Choroid plexus epithelial cell (primary cell): ENCODE measurements around the gene MRPL42.

Source experiments
- DNase-seq: peaks from one replicate; pipeline ENCODE4 v3.0.0-alpha.2; 2010; ENCODE audit warnings: low read depth
- H3K4me3 ChIP-seq: 2 replicates; pipeline ENCODE4 v1.5.1; 2011; ENCODE audit warnings: low read depth, mild to moderate bottlenecking, control low read depth, low read length, moderate library complexity
- TF ChIP-seq, protein P1 (sequence below): conservative IDR thresholded peaks from 2 replicates; pipeline ENCODE4 v1.5.1; 2011; ENCODE audit warnings: low read depth, mild to moderate bottlenecking, control low read depth, inconsistent platforms, low read length, moderate library complexity

Gene MRPL42

DNA sequence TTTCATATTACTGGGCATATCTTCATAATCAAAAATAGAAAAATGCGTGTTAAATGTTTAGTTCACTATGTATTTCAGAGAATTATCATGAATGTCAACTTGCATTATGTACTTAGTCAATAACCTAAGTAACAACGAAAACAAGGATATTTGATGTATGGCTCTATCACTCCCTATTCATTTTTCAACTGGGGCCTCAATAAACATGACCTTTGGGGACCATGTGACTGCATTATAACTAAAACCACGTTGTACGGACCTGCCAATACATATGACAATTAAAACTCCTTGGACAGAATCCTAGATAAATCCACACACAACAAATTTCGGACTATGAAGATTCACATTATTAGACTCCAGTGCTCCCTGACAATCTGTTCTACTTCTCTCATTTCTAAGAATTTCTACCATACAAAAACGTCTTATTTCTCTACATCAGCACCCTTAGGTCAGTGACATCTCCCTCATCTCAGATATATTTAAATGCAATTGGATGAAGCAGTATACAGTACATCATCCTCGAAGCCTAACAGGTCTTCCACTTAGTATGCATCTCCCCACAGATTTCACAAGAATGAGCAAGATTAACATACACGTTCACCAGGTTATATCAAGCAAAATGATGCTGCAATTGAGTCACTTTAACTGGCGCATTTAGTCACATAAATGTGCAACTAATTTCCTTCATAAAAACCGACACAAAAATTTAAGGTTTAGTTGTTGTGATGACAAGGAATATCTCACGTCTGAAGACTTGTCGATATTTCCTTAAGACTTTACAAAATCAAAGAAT, 27.1 kb upstream of the MRPL42 start:
- H3K4me3 ChIP-seq = peak overlapping the region; percentile 80
- TF ChIP-seq, protein P1, sequence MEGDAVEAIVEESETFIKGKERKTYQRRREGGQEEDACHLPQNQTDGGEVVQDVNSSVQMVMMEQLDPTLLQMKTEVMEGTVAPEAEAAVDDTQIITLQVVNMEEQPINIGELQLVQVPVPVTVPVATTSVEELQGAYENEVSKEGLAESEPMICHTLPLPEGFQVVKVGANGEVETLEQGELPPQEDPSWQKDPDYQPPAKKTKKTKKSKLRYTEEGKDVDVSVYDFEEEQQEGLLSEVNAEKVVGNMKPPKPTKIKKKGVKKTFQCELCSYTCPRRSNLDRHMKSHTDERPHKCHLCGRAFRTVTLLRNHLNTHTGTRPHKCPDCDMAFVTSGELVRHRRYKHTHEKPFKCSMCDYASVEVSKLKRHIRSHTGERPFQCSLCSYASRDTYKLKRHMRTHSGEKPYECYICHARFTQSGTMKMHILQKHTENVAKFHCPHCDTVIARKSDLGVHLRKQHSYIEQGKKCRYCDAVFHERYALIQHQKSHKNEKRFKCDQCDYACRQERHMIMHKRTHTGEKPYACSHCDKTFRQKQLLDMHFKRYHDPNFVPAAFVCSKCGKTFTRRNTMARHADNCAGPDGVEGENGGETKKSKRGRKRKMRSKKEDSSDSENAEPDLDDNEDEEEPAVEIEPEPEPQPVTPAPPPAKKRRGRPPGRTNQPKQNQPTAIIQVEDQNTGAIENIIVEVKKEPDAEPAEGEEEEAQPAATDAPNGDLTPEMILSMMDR = no peak
- DNase-seq = peak; percentile 29

DNA sequence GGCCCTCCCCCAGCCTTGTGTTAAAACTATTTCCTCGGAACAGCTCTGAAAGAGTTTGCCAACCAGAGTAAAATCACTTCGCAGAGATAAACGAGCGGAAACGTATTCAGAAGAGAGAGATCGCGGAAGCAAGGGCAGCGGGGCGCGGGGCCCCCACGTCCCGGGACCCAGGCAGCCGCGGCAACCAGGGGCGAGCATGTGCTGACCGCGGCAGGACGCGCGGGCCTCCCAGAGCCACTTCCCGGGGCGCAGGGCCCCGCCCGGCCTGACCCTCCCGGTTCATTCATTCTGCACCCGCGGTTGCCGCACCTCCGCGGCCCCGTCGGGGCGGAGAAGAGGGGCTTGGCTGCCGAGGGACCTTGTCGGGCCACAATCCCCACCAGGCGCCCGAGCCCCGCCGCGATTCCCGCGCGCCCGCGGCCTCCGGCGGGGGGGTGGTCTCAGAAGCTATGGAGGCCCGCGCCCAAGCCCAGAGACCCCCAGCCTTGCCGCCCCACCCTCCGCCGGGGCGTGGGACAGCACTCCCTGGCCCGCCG, 26.2 kb upstream of the MRPL42 start:
- H3K4me3 ChIP-seq = peak overlapping the region; percentile 80
- no peak for DNase-seq
- TF ChIP-seq, protein P1 = no peak

DNA sequence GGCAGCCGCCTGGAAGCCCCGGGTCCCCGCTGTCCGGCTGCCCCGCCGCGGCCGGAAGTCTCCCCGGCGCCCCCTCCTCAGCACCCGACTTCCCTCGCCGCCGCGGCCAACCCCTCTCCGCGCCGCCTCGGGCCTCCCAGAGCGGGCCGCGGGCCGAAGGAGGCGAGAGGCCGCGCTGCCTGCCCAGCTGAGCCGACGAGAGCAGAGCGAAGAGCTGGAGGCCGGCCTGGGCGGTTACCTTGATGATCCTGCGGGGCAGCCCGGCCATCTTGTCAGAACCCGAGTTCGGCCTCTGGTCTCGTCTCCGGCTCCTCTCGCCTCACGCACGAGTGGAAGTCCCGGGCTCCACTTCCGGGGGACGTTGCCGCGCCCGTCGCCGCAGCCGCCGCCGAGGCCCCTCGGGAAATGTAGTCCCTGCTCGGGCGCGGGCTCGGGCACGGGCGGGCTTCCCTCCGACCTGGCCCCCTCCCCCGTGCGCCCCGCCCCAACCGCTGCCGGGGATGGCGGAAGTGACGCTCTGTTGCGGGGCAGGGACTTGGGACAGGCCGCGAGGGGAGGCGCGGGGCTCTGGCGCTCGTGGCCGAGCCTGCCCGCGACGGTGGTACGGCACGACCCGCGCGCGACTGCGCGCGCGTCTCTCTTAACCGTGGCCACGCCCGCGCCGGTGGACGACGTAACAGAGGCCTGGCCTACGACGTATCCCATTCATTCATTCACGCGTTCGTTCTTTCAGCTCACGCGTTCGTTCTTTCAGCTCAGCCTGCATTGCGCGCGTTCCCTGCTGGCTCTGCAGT, 25.5 kb upstream of the MRPL42 start, which contains the start of gene UBE2N:
Gene UBE2N (minus strand): TSS at position 331 of the 794 bp plus-strand sequence. CDS start 63 bp downstream, at position 268.
- TF ChIP-seq, protein P1 = no peak
- peak; percentile 96 for DNase-seq
- peak within 1 kb of the TSS; percentile 80 for H3K4me3 ChIP-seq

DNA sequence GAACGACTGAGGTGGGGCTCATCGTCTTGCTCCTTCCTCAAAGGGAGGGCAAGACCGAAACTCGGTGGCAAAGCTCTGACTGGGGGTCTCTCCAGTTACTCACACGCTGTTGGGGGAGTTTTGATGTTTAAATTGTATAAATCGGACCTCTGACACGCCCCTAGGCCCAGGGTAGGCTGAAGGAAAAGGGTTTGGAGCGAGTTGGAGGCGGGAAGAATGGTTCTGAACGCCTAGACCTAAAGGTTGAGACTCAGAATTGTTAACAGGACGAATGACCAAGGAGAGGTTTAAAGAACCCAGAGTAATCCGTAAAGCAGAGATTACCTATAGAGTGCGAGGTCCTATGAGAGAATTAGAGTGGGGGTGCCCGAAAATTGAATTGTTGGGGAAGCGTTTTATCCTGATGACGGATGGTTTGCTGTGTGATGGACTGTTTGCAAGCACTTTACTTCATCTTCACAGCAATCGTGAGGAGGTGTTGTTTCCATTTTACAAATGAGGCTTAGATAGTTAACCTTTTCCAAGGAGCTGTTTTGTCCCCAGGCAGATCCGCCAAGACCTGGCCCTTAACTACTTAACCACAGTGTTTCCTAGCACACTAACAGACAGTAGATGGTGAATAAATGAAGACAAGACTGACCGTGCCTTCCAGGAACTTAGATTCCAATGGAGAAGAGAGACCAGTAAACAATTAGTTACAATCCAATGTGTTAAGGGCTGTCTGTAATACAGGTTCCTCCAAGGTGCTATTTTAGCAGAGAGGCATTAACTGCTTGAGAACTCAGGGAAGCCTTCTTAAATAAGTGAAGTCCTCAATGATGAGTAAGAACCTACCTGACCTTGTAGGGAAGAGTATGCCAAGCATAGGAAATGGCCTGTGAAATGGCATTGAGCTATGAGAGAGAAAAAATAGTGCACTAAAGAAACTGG, 24.6 kb upstream of the MRPL42 start:
- TF ChIP-seq, protein P1 = no peak
- no peak for DNase-seq
- peak overlapping the region; percentile 80 for H3K4me3 ChIP-seq

DNA sequence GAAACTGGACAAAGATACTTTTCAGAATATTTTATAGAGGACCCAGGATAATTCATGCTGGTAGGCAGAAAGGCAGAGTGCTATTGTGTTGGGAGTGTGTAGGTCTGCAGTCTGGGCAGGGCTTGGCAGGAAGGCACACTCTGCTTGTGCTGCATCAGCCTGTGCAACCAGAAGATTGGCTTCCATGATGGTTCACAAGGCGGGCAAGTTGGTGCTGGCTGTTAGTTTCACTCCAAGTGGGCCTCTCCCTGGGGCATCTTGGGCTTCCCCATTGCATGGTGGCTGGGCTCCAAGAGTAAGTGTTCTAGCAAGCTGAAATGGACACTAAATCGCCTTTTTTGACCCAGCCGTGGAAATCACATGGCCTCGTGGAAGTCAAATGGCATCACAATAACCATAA, 23.7 kb upstream of the MRPL42 start:
- TF ChIP-seq, protein P1 = no peak
- H3K4me3 ChIP-seq = no peak overlapping the region
- DNase-seq = no peak

DNA sequence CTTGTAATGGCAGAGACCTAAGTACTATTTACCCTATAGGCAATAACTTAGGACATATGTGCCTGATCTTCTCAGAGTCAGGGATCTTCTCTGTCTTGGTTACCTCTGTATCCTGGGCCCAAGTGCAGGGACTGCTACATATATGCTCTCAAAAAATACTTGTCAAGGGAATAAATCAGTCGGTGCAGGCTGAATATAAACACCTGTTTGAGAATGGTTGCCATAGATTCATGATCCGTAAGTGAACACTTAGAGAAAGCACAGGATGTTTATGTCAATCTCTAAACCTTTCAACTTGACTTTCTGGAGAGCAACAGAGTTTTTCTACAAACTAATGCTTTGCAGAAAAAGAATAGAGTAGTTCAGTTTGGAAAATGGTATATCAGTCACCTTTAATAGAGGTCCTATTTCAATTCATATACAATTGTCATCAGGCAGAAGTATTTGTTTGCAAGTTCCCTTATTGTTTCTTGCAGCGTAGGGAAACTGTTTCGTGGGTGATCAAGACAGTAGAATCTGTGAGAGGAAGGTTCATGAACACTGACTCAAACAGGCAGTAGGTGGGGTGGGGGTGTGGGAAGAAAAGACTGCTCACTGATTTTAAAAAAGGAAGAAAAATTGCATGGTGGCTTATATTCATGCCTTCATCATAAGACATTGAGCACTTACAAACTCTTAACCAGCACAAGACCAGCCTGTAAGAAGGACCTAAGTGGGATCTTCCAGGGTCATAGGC, 19.6 kb upstream of the MRPL42 start:
- no peak overlapping the region for H3K4me3 ChIP-seq
- TF ChIP-seq, protein P1 = no peak
- no peak for DNase-seq
